GM19351 (cell line): ENCODE data around the gene C19orf44.
"Not testable (repeated sequence)": the region's sequence is repeated elsewhere in the genome, so short reads cannot be mapped to it uniquely, and the experiment has no call there.

Source experiments
- ATAC-seq: cut with Tn5 transposase; IDR thresholded peaks from one replicate; pipeline ENCODE4 v1.9.1; 2021; ENCODE audit warnings: mild to moderate bottlenecking, moderate library complexity; ENCODE audit not compliant: unreplicated experiment

The C19orf44 gene

GRCh38 chr19:16495982-16496612 is at the start of gene C19orf44, which contains the start of gene CALR3:
Gene C19orf44 (plus strand): TSS chr19:16496394. CDS start chr19:16500793, 4,399 bp downstream.
Gene CALR3 (minus strand): TSS chr19:16496167. CDS start chr19:16496129, 38 bp downstream.
- peak; percentile 99 for ATAC-seq

DNA sequence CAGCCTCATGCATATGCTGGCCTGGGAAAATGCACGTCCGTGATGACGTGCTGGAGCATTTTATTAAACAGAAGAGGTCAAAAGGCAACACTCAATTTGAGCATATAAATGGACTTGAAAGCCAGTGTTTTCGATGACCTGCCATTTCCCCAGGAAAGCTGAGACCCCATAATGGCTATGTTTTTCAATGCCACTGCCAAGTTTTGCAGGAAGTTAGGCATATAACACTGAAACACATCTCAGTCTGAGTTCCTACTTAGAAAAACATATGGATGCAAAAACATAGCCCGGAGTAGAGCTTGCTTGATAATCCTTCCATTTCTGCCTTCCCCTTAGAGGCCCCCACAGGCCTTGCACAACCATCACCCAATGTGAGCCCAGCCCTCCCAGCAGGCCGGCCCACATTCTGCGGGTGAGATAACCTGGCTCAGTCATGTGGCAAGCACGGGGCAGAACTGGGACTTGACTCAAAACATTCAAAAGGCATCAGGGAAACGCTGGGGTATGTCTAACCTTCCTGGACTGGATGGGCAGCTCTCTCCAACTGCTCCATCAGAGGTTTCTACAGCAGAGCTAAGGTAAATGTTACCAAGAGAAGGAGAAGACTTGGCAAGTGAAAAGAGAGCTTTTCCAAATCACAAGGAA is 49.3 kb upstream of the C19orf44 start:
- no peak for ATAC-seq

DNA sequence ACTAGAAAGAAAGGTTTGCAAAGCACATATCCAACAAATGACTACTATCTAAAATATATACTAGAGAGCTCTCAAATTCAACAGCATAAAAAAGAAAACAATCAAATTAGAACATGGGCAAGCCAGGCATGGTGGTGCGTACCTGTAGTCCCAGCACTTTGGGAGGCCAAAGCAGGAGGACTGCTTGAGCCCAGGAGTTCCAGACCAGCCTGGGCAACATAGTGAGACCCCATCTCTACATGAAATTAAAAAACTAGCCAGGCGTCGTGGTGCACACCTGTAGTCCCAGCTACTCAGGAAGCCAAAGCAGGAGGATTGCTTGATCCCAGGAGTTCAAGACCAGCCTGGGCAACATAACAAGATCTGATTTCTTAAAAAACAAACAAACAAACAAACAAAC is 47.3 kb upstream of the C19orf44 start:
- ATAC-seq: not testable (repeated sequence)

DNA sequence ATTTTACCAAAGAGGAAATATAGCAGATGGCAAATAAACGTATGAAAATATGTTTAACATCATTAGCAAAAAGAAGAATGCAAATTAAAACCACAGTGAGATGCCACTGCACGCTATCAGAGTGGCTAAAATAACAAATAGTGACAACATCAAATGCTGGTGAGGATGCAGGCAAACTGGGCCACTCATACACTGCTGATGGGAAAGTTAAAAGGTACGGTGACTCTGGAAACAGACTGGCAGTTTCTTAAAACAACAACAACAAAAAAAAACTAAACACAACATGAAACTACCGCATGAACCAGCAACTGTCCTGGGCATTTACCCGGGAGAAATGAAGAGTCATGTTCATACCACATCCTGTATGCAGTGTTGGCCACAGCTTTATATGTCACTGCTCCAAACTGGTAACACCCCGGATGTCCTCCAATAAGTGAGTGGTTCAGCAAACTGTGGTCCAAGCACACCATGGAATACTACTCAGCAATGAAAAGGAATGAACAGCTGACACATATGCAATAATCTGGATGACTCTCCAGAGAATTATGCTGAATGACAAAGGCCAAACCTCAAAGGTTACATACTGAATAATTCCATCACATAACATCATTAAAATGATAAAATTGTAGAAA is 46.7 kb upstream of the C19orf44 start:
- peak; percentile 51 for ATAC-seq

- no peak for ATAC-seq
These were observed 43.9 kb upstream of the C19orf44 start for GRCh38 chr19:16452325-16452724.

DNA sequence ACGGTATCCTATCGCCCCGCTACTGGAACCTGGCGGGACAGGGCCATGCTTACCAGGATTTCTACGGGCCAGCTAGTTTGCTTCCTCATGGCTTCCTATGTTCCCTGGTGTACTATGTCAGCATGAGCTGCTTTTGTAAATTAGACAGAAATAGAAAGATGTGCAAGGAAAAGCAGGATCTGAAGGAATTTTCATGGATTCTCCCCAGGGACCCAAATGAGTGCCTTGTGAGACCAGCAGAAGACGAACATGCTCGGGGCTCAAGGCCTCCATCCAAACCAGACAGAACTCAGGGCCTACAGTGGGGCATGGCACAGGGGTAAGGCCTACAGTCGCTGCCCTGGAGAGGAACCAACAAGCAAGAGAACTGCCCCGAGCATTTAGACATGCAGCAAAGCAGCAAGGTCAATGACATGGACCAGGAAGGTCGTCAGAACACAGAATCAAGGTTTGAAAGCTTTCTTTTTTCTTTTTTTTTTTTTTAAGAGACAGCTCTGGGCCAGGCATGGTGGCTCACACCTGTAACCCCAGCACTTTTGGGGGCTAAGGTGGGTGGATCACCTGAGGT is 41.8 kb upstream of the C19orf44 start:
- ATAC-seq: no peak

DNA sequence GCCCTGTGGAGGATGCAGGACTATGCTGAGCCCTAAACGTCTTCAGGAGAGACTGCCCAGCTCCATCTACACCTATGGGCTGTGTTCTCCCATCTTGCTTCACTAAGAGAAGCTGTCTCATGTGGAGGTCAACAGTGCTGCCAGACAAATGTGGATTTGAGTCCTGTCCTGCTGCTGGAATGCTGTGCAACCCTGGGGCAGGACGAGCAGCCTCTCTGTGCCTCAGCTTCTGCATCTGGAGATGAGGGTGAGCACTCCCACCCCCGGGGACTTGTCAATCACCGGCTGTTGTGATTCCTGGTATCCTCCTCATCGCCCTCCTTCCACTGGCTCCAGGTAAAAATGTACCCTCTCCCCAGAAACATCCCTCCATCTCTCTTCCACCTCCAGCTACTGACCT is 40.7 kb upstream of the C19orf44 start:
- no peak for ATAC-seq

DNA sequence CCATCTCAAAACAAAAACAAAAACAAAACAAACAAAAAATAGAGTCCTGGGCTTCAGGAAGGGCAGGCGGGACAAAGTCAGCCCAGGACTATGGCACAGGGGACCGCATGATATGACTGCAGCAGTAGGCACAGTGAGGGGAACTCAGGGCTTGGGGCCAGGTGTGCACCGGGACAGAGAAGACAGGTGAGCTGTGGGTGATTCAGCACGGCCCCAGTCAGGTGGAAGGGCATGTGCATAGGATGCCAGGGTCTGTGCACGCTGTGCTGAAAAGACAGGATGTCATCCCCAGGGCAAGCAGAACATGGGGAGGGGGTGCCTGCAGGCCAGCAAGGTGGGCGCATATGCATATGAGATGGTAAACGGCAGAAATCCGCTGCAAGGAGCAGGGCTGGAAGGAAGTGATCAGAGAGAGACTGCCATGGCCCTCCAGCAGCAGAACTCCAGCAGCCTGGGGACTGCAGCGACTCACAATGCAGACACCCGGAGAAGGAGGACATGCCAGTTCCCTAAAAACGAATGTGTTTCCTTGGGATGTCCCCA is 39.5 kb upstream of the C19orf44 start:
- no peak for ATAC-seq

GRCh38 chr19:16457195-16457953 is 38.8 kb upstream of the C19orf44 start:
- no peak for ATAC-seq

GRCh38 chr19:16457954-16458331 is 38.3 kb upstream of the C19orf44 start:
- no peak for ATAC-seq

- no peak for ATAC-seq
These were observed 37.5 kb upstream of the C19orf44 start for GRCh38 chr19:16458391-16459341.

DNA sequence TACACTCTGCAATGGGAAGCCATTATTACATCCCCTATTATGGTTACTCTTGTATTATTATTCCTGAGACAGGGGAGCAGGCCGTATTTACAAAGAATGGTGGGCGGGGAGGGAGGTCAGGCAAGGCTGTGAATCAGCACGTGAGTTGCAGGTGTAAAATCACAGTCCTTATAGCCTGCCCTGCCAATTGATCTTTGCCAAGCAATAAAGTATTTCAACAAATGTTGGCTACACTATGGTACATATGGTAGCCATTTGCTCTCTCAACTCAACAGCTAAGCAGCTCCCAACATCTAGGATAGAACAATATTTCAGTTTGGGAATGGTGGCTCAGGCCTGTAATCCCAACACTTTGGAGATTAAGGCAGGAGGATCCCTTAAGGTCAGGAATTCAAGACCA is 36.5 kb upstream of the C19orf44 start:
- ATAC-seq: no peak

DNA sequence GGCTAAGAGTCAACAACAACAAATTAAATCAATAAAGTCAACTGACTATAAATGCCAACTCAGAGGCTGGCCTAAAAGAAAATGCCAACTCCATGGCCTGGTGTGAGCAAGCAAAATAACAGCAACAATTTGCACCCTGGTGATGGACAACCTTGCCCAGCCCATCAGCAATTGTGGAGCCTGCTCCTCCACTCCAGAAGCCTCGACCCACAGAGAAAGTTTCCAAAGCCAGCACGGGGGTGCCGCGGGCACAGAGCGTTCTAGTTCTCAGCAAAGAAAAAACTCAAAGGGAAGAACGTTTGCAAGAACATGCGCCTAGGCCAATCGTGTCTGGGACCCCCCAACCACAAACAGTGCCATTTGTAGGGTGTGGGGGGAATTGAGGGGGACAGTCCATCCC is 35.7 kb upstream of the C19orf44 start:
- ATAC-seq: no peak

DNA sequence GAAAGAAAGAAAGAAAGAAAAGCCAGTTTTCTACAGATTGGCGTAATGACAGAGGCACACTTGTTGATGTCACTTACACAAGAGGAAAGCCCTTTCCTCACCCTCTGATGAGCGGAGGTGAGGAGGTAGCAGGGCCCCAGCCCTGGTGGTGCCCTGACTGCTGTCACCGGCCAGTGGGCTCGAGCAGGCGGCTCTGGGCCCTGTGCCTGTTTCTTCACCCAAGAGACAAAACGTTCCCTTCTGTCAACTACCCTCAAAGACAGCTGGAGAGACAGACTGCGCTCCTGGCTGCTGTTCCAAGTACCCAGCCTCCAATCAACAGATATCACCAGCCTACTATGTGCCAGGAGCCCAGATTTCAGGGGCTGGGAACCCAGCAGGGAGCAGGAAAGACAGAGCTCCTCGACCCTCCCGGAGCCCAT is 34.6 kb upstream of the C19orf44 start:
- no peak for ATAC-seq

- ATAC-seq: no peak
These were observed 33.4 kb upstream of the C19orf44 start for GRCh38 chr19:16462757-16463250.

DNA sequence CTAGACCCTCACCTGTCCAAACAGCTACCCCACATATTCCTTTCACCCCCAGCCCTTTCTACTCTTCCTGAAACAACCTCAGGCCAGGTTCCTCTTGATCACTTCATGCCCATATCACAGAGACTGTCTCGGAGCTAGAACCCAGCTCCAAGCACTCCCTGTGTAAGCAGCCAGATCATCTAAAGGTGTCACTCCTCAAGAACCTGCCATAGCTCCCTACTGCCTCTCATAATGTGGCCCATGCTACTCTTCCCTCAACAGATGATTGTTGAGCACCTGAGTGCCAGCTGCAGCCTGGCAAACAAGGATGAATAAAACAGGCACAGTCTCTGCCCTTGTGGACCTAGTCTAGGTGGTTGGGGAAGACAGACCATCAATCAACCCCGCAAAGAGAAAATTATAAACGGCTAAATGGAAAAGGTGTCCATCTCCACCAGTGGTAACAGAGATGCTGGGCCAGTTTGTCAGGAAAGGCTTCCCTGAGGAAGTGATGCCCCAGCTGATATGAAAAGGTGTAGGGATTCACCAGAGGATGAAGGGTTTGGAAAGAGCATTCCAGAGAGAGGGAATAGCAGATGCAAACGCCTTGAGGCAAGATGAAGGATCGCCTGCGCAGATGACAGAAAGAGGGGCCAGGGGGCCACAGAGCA is 32.7 kb upstream of the C19orf44 start:
- no peak for ATAC-seq

- ATAC-seq: no peak
These were observed 32.1 kb upstream of the C19orf44 start for GRCh38 chr19:16463991-16464575.

DNA sequence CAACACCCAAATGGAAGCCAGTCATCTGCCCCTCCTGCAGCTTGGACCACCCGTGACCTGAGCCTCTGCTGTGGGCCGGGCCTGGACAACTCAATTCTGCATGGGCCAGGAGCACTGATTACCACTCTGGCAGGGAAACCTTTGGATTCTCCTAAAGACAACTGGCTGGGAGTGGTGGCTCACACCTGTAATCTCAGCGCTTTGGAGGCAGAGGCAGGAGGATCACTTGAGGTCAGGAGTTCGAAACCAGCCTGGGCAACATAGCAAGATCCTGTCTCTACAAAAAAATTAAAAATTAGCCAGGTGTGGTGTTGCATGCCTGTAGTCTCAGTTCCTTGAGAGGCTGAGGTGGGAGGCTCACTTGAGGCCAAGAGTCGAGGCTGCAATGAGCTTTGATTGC is 31.0 kb upstream of the C19orf44 start:
- ATAC-seq: no peak
